Activated CD4-positive, alpha-beta T cell treated with anti-CD3 and anti-CD28 coated beads, Interleukin-2, amount 10 ng/mL, durations not matched to agents 7 days and 5 days (primary cell): ENCODE results near the gene KRTAP17-1. TPM values are rescaled to one million over a fixed set of nuclear protein-coding genes. Genes with fewer than 3 reads are reported as not detected.

Experiments used
- CTCF ChIA-PET: fragments of 350-600 bp; sonication (Branson Sonifier 250); formaldehyde crosslinking; loops from one replicate; lab custom pipeline; 2021; ENCODE audit warnings: antibody characterized with exemption; lab: Charles Lee
- POLR2A ChIA-PET: fragments of 350-600 bp; sonication (Branson Sonifier 250); formaldehyde crosslinking; loops from one replicate; lab custom pipeline; 2021; ENCODE audit warnings: antibody characterized with exemption; lab: Charles Lee
- DNase-seq: peaks from one replicate; pipeline ENCODE4 v3.0.0-alpha.2; 2020
- H3K27ac Mint-ChIP-seq: one replicate; pipeline ENCODE4 v1.8.0; 2021; ENCODE audit warnings: mild to moderate bottlenecking, moderate library complexity, mixed read lengths
- H3K27me3 Mint-ChIP-seq: one replicate; pipeline ENCODE4 v1.8.0; 2021; ENCODE audit warnings: mixed read lengths
- H3K36me3 Mint-ChIP-seq: one replicate; pipeline ENCODE4 v1.8.0; 2021; ENCODE audit warnings: low read depth, mixed read lengths
- H3K4me1 Mint-ChIP-seq: one replicate; pipeline ENCODE4 v1.8.0; 2021; ENCODE audit warnings: mixed read lengths
- H3K4me3 Mint-ChIP-seq: one replicate; pipeline ENCODE4 v1.8.0; 2021; ENCODE audit warnings: mild to moderate bottlenecking, moderate library complexity, mixed read lengths
- H3K9me3 Mint-ChIP-seq: one replicate; pipeline ENCODE4 v1.8.0; 2021; ENCODE audit warnings: mixed read lengths
- total RNA-seq, 2 experiments: library from RNA; stranded (reverse); gene quantifications; one replicate each; pipeline ENCODE4 v1.2.3, GENCODE V29; 2021

Gene KRTAP17-1
- total RNA-seq, 2 experiments from 2014 or later = not detected

DNA sequence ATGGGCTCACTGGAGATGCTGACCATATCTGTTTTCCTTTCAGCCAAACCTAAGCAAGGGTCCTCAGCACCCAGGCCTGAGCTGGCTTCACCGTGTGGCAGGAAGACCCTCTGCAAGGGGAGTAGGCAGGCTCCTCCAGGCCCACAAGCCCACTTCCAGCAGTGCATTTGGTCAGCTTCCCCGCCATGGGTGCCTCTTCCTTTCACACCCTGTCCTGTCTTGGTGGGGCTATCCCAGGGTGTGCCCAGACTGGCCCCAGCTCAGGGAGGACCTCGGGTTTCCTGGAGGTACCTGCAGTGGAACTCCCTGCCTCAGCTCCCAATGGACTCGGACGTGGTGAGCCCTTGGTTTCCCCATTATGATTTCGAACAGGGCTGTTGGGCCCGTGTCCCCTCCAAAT is 12.7 kb upstream of the KRTAP17-1 start:
- no peak overlapping the region for H3K4me3 Mint-ChIP-seq
- peaks cover 26% of the 10 kb centered on the region for H3K4me1 Mint-ChIP-seq
- no peaks in the 10 kb centered on the region for H3K36me3 Mint-ChIP-seq
- H3K27ac Mint-ChIP-seq = peak overlapping the region; percentile 71
- DNase-seq = no peak
- no peaks in the 10 kb centered on the region for H3K27me3 Mint-ChIP-seq
- no peaks in the 10 kb centered on the region for H3K9me3 Mint-ChIP-seq
- POLR2A ChIA-PET = no interaction called here
- CTCF ChIA-PET = no interaction called here

DNA sequence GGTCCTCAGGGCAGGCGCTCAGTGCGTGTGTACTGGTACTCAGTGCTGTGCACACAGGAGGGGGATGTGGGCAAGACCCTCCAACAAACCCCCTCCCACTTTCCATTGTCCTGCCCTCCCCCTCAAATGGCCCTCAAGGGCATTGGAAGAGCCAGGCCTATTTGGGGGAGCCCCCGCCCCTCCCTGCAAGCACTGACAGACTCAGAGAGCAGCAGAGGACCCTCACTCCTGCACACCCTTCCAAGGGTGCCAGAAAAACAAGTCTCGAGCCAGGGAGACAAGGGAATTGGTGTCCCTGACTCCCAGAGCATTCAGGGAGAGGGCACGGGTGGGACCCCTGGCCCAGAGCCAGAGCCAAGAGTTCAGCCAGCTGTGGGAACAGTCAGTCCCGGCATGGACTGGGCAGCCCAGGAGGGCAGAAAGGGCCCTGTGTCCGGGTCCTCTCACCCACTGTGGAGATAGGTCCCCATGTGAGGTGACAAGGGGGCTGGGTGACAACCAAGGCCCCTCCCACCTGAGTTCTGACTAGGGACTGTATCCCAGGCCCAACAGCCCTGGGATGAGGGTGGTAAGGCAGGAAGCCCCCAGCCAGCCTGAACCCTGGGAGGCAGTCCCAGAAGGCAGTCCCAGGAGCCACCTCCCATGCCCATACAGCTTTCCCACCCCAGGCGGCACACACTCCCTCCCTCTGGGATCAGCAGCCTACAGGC is 12.1 kb upstream of the KRTAP17-1 start:
- no peak for DNase-seq
- Mint-ChIP-seq H3K27me3 (no peaks in the 10 kb centered on the region), H3K4me1 (peaks cover 30% of the 10 kb centered on the region), H3K27ac (peak overlapping the region; percentile 83), H3K36me3 (no peaks in the 10 kb centered on the region), H3K4me3 (no peak overlapping the region), H3K9me3 (no peaks in the 10 kb centered on the region)
- ChIA-PET POLR2A (no interaction called here), CTCF (no interaction called here)

DNA sequence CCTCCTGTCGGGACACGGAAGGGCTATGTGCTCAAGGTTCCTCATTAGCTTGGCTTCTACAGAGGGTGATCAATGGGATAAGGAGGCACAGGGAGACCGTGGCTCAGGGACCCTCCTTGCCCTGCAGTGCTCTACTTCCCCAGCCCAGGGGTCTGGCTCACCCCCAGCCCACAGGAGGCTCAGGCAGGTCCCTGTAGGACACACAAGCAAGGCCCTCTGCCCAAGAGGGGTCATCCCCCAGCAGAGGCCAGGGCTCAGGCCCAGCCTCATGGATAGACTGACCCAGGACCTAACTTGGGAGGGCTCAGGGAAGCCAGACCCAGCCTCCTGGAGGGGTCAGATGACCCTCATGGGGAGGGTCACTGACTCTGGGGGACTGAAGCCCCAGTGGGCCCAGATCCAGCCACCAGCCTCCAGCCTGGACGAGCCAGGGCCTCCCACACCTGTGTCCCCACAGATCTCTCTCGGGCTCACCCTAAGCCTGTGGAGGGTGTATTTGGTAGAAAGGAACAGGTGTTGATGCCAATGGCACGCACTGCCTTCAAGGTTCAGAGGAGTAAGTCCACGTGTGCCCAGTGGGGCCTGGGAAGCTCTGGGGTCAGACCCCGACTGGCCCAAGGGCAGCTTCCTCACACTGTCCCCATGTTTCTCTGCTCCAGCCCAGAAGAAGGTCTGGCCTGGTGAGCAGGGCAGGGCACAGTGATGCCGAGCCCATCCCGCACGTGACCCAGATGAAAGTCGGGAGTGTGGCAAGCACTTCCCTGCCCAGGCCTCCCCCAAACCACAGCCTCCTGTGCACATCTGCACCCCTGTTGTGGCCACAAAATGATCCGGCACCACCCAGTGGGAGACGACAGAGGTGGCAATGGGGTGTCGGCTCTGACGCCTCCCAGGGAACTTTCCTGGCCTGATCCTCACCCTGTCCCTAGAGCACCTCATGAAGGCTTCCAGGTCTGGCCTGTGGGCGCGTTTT is 10.9 kb upstream of the KRTAP17-1 start:
- Mint-ChIP-seq H3K9me3 (no peaks in the 10 kb centered on the region), H3K36me3 (no peaks in the 10 kb centered on the region), H3K4me3 (no peak overlapping the region), H3K27ac (peak overlapping the region; percentile 83), H3K4me1 (peaks cover 33% of the 10 kb centered on the region), H3K27me3 (no peaks in the 10 kb centered on the region)
- peak; percentile 20 for DNase-seq
- ChIA-PET POLR2A (no interaction called here), CTCF (interaction anchor here (0.6 kb wide), 1 partner anchor 623 kb away, joined by 3 read pairs; the partner anchor contains the start of gene KRT24)

DNA sequence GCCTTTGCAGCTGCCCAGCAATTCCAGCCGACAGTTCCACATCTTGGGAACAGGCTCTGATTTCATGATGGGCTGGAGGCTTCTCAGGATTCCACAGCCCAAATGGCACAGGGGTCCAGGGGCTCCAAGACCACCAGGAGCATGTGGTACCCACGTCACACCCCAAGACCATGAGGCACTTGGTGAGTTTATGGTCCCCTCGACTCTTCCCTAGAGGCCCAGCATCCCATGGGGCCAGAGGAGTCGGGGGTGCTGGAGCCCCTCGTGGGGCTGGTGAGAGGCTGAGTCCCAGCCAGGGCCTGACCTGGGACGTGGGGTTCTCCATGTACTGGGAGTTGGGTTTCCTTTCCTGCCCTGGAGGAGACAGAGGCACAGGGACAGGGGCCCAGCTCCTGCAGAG is 10.1 kb upstream of the KRTAP17-1 start:
- Mint-ChIP-seq H3K9me3 (peaks cover 3% of the 10 kb centered on the region), H3K4me1 (peaks cover 33% of the 10 kb centered on the region), H3K27me3 (no peaks in the 10 kb centered on the region), H3K4me3 (no peak overlapping the region), H3K36me3 (peaks cover under 1% of the 10 kb centered on the region), H3K27ac (peak overlapping the region; percentile 31)
- DNase-seq = no peak
- ChIA-PET POLR2A (no interaction called here), CTCF (interaction anchor here (0.6 kb wide), 1 partner anchor 224 kb away, joined by 3 read pairs; no protein-coding TSS in a partner anchor)

DNA sequence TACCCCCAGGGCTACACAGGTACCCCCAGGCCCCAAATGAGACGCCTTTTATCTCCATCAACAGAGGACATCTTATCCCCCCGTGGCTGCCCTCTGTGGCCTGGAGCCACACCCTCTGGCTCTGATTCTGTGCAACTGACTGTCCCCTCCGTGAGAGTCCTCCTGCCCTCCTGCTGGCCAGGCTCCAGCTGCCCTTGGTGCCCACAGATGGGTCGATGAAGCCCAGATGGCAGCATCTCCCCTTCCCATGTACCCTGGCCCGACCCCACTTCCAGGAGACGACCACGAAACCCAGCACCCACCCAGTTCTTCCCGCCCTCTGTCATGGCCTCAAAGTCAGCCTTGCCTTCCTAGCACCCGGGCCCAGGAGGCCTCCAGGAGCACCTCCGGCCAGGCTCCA is 9.6 kb upstream of the KRTAP17-1 start:
- no peaks in the 10 kb centered on the region for H3K27me3 Mint-ChIP-seq
- peaks cover 6% of the 10 kb centered on the region for H3K9me3 Mint-ChIP-seq
- no peak for DNase-seq
- CTCF ChIA-PET = interaction anchor here (0.6 kb wide), 1 partner anchor 224 kb away, joined by 3 read pairs; no protein-coding TSS in a partner anchor
- H3K36me3 Mint-ChIP-seq = peaks cover 5% of the 10 kb centered on the region
- H3K4me3 Mint-ChIP-seq = no peak overlapping the region
- POLR2A ChIA-PET = no interaction called here
- peaks cover 33% of the 10 kb centered on the region for H3K4me1 Mint-ChIP-seq
- peak overlapping the region; percentile 36 for H3K27ac Mint-ChIP-seq

DNA sequence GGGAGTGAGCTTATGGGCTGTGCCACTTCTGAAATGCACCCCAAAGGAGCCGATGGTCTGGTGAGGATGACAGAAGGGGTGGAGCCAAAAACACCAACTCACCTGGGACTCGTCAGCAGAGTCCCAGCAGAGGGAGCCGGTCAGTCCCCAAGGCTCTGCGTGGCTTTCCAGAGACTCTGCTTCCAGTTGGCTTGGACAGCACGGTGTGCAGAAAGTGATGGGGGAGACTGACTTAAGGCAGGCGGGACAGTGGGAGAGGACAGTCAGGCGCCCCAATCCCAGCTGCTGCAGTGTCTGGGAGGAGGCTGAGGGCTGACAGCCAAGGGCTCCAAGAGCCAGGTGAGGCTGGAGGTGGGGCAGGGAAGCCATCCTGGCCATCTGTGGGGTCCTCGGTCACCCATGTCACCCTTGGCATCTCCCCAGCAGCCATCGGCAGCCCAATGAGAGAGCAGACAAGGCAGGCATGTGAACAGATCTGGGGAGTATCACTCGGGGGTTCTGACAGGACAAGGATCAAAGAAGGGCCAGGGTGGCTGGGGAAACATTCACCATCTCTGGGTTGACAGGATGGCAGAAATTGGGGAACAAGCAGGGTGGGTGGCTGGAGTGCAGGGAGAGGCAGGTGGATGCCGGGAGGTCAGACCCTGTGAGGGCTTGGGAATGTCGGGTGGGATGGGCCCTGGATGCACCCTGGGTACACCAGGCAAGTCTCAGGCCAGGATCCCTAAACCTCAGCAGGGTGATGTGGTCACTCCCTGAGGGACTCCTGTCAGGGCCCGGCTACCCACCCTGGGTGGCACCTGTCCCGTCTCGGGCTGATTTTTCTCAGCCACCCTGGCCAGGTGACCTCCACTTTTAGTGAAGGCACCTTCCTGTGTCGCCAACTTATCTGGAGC is 8.9 kb upstream of the KRTAP17-1 start:
- ChIA-PET CTCF (no interaction called here), POLR2A (no interaction called here)
- Mint-ChIP-seq H3K27ac (peak overlapping the region; percentile 33), H3K36me3 (peaks cover 9% of the 10 kb centered on the region), H3K27me3 (no peaks in the 10 kb centered on the region), H3K4me1 (peaks cover 33% of the 10 kb centered on the region), H3K4me3 (no peak overlapping the region), H3K9me3 (peaks cover 13% of the 10 kb centered on the region)
- no peak for DNase-seq

DNA sequence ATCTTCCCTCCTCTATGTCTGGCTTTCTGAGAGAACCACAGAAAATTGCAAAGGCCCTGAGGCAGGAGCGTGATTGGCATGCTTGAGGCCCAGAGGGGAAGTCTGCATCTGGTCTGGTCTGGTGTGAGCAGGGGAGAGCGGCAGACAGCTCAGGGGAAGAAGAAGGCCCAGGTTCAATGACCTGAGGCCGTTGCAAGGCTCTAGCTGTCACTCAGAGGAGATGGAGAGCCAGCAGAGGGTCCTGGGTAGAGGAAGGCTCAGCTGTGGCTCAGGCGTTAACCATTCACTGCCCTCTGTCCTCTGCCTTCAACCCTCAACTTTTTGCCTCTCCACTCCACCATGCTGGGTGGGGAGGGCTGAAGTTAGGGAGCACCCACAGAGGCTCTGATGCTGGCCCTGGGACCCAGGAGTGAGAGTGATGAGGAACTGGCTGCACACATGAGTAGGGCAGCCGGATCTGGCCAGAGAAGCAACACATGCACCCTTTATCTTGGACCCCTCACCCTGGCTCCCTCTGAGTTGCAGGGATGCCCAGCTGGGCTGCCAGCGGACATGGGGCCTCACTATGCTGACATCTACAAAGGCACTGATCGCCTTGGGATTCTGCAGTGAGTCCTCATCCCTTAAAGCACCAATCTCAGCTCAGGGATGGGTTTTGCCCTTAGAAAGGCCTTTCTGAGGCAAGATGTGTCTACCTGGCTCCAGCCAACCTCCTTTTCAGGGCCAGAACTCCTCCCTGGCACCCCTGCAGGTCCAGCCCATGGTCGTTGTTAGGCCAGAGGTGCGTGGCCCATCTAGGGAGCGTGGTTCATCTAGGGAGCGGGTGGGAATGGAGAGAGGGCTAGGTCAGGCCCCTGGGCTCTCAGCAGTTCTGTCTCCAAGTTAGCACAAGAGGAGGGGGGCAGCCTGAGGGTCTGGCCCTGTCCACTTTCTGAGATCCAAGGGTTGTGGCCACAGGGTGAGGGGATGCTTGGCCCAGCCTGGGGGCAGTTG is 7.7 kb upstream of the KRTAP17-1 start:
- peaks cover 10% of the 10 kb centered on the region for H3K36me3 Mint-ChIP-seq
- H3K27me3 Mint-ChIP-seq = no peaks in the 10 kb centered on the region
- peak overlapping the region; percentile 83 for H3K27ac Mint-ChIP-seq
- DNase-seq = no peak
- H3K4me3 Mint-ChIP-seq = no peak overlapping the region
- ChIA-PET POLR2A (no interaction called here), CTCF (interaction anchor here (0.6 to 1.5 kb wide), 8 partner anchors 8 to 47 kb away, joined by 3 to 10 read pairs (median 4); partner anchors contain the start of gene KRT33A)
- peaks cover 13% of the 10 kb centered on the region for H3K9me3 Mint-ChIP-seq
- peaks cover 33% of the 10 kb centered on the region for H3K4me1 Mint-ChIP-seq

DNA sequence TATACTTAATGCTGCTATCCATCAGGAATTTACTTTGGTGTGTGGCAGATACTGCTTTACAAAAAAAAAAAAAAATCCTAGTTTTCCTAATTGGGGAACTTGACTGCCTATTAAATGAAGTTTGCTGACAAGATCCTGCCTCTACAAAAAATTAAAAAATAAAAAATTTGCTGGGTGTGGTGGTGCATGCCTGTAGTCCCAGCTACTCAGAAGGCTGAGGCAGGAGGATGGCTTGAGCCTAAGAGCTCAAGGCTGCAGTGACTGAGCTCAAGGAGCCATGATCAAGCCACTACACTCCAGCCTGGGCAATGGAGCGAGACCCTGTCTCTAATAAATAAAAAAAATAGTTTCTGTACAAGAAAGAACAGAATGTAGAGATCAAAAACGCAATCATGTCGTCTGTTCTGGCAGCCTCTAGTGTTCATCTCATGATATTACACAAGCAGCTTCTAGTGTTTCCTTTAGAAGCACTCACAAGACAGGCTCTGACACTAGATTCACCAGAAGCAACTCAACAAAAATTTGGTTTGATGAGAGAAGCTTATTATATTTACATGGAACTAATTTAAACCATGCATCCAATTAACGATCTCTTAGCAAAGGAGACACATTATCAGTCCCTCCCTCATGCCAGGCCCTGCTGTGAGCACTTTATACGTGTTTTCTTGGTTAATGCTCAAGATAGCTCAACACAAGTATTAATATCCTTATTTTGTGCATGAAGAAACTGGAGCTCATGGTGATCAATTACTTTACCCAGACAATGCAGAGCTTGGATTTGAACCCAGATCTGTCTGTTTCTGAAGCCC is 6.8 kb upstream of the KRTAP17-1 start:
- peaks cover 32% of the 10 kb centered on the region for H3K4me1 Mint-ChIP-seq
- ChIA-PET CTCF (interaction anchor here (0.6 to 1.5 kb wide), 10 partner anchors 8 to 1199 kb away, joined by 3 to 10 read pairs (median 5); partner anchors contain the start of gene KRT33A), POLR2A (no interaction called here)
- peaks cover 13% of the 10 kb centered on the region for H3K9me3 Mint-ChIP-seq
- peaks cover 10% of the 10 kb centered on the region for H3K36me3 Mint-ChIP-seq
- peak overlapping the region; percentile 83 for H3K27ac Mint-ChIP-seq
- DNase-seq = peak; percentile 44
- H3K4me3 Mint-ChIP-seq = no peak overlapping the region
- H3K27me3 Mint-ChIP-seq = no peaks in the 10 kb centered on the region

DNA sequence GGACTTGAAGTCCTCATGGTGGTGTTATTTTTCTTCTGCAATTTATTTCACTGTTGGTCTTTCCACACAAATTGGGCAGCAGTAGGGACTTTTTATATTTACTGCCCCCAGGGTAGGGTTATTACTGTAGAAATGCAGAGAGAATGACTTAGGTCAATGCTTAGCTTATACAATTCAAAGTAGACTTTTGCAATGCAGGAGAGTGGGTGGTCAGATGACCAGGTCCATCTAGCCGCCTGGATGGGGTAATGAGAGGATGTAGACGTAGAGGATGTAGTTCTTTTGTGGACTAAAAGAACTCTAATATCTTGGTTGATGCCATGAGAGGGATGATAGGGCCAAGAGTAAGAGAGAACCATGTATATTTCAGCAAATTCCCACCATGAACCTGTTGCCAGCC is 2.7 kb upstream of the KRTAP17-1 start:
- H3K4me1 Mint-ChIP-seq = peaks cover 7% of the 10 kb centered on the region
- H3K4me3 Mint-ChIP-seq = no peak overlapping the region
- POLR2A ChIA-PET = no interaction called here
- DNase-seq = no peak
- H3K27me3 Mint-ChIP-seq = no peaks in the 10 kb centered on the region
- H3K9me3 Mint-ChIP-seq = peaks cover 13% of the 10 kb centered on the region
- CTCF ChIA-PET = interaction anchor here (0.6 kb wide), 1 partner anchor 1913 kb away, joined by 4 read pairs; no protein-coding TSS in a partner anchor
- H3K36me3 Mint-ChIP-seq = peaks cover 10% of the 10 kb centered on the region
- peak overlapping the region; percentile 10 for H3K27ac Mint-ChIP-seq

DNA sequence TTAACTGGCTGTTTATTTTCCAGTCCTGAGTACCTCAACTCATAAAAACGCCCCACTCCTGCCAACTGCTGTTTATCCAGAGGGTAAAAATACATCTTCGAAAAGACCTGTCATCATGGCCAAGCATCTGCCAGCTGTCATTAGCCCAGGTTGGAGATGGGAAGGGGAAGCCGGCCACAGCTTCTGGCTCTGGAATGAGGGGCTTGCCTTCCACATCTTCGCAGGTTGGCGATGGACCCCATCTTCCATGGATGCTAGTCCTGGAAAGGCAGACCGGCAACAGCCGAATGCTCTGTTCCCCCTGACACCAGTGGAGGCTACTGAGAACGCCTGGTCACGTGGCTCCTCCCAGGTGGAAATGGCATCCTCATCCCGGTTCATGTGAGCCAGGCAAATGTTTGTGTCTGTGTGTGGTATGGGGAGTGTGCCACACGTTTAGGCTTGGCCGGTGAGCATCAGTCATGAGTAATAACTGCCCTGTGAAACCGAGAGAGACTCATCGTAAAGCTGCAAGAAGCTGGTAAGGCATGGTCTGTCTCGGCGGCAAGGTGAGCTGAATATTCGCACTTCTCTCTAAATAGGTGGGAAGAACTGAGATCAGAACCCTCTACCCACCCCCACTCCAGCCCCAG is 420 bp upstream of the KRTAP17-1 start:
- no peak overlapping the region for H3K4me3 Mint-ChIP-seq
- POLR2A ChIA-PET = no interaction called here
- H3K27ac Mint-ChIP-seq = no peak overlapping the region
- H3K27me3 Mint-ChIP-seq = peaks cover 4% of the 10 kb centered on the region
- CTCF ChIA-PET = interaction anchor here (1.4 kb wide), 1 partner anchor 9 kb away, joined by 4 read pairs; no protein-coding TSS in a partner anchor
- H3K4me1 Mint-ChIP-seq = peaks cover 8% of the 10 kb centered on the region
- no peak for DNase-seq
- peaks cover 16% of the 10 kb centered on the region for H3K9me3 Mint-ChIP-seq
- H3K36me3 Mint-ChIP-seq = peaks cover 12% of the 10 kb centered on the region
